ENCODE results near the gene CDC27. TPM values are rescaled to one million over a fixed set of nuclear protein-coding genes. Genes with fewer than 3 reads are reported as not detected.

CDC27 gene
- total and polyA plus RNA-seq, 2 donors (not counting 1 experiment from before 2014, with no cell fraction given), result 106 to 137 TPM

DNA sequence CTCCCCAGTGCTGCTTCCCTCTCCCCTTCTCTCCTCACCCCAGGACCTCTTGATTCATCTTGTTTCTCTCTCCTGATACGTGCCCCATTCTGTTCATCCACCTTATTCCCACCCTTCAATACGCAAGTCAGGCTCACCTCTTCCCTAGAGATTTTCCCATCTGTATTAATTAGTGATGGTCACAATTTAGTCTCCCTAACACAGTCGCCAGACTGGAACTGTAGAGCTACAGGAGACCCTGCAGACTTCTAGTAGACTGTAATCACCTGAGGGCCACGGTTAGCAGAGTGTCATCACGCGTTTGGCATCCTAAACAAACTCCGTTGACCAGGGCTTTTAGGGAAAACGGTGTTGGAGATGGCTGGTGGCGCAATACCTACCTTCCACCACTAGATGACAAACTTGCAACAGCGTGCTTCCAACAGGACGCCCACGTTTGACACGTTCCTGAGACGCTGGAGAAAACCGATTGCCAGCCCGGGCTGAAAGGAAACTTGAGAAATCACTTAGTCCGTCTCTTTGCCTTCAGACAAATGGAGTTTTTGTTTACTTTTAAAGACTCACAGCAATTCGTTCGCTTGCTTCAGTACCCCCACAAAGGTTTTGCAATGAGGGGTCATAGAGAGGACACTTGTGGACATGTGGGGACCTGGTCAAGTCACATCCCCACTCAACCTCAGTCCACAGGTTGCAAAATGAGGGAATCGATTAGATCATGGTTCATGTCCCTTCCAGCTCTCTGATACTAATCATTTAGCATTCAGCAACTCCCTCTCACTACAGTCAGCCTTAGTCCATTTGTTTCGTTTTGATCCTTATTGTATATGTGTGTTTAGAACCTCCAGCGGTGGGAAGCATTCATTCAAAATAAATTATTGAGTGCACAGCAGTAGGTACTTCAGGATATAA, 40.7 kb upstream of the CDC27 start:
- Histone ChIP-seq H2AFZ (ENCODE audit: low read length) (peak overlapping the region; percentile 71), H3K4me2 (ENCODE audit: extremely low read depth, insufficient read depth, low read length) (peak overlapping the region; percentile 80), H3K9ac (ENCODE audit: insufficient read depth, low read length) (no peak overlapping the region), H3K4me3 (replicated peaks in 1 of 4; ENCODE audit: control extremely low read depth in 1 of 4, insufficient read depth in 1 of 4, low read depth in 3 of 4, low read length in 4 of 4) (peak overlapping the region in 3 of 4 experiments; percentile 2 to 41 (median 36)), H3K27ac (ENCODE audit: insufficient read depth, low read length) (peak overlapping the region; percentile 55), H3K9me3 (ENCODE audit: control insufficient read depth, insufficient read depth, low read depth, low read length) (no peaks in the 10 kb centered on the region), H4K20me1 (ENCODE audit: control insufficient read depth, extremely low read depth, insufficient read depth, low read length) (no peaks in the 10 kb centered on the region), H3K79me2 (ENCODE audit: control insufficient read depth, insufficient read depth, low read length) (no peaks in the 10 kb centered on the region), H3K27me3 (ENCODE audit: control insufficient read depth, insufficient read depth, low read length) (no peaks in the 10 kb centered on the region), H3K36me3 (ENCODE audit: control insufficient read depth, insufficient read depth, low read length) (no peaks in the 10 kb centered on the region), H3K4me1 (ENCODE audit: control insufficient read depth, extremely low read depth, insufficient read depth, low read length) (peaks cover 7% of the 10 kb centered on the region)
- no peak for TF ChIP-seq EZH2 (IDR thresholded peaks at IDR 0.05; ENCODE audit: low read length, missing control alignments)
- TF ChIP-seq, protein P1, sequence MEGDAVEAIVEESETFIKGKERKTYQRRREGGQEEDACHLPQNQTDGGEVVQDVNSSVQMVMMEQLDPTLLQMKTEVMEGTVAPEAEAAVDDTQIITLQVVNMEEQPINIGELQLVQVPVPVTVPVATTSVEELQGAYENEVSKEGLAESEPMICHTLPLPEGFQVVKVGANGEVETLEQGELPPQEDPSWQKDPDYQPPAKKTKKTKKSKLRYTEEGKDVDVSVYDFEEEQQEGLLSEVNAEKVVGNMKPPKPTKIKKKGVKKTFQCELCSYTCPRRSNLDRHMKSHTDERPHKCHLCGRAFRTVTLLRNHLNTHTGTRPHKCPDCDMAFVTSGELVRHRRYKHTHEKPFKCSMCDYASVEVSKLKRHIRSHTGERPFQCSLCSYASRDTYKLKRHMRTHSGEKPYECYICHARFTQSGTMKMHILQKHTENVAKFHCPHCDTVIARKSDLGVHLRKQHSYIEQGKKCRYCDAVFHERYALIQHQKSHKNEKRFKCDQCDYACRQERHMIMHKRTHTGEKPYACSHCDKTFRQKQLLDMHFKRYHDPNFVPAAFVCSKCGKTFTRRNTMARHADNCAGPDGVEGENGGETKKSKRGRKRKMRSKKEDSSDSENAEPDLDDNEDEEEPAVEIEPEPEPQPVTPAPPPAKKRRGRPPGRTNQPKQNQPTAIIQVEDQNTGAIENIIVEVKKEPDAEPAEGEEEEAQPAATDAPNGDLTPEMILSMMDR (conservative IDR thresholded peaks at IDR 0.05 in 1 of 2, IDR thresholded peaks at IDR 0.05 in 1 of 2; ENCODE audit: low read depth in 1 of 2, low read length in 2 of 2), result peak; percentile 100
- peak; percentile 91 to 96 for DNase-seq (ENCODE audit: low read depth in 2 of 2)

DNA sequence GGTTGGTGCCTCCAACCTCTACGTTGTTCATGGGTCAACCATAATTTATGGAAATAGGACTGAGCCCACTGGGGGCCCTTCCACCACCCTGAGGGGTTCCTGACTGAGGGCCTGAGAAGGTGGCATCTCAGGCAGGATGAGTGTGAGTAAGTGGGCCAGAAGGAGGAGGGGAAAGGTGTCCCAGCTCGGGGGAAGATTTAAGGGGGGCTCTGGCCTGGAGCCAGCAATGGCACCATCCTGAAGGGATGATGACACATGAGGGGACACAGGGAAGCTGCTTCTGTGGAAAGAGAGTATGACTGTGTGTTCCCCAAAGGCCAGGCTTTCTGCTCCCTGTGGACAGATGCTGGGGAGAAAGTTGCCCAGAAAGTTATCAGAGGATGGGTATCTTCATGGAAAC, 38.8 kb upstream of the CDC27 start:
- Histone ChIP-seq H3K4me3 (replicated peaks in 1 of 4; ENCODE audit: control extremely low read depth in 1 of 4, insufficient read depth in 1 of 4, low read depth in 3 of 4, low read length in 4 of 4) (no peak overlapping the region), H3K4me1 (ENCODE audit: control insufficient read depth, extremely low read depth, insufficient read depth, low read length) (peaks cover 9% of the 10 kb centered on the region), H3K4me2 (ENCODE audit: extremely low read depth, insufficient read depth, low read length) (no peak overlapping the region), H2AFZ (ENCODE audit: low read length) (no peak overlapping the region), H3K9ac (ENCODE audit: insufficient read depth, low read length) (no peak overlapping the region), H4K20me1 (ENCODE audit: control insufficient read depth, extremely low read depth, insufficient read depth, low read length) (no peaks in the 10 kb centered on the region), H3K36me3 (ENCODE audit: control insufficient read depth, insufficient read depth, low read length) (no peaks in the 10 kb centered on the region), H3K27ac (ENCODE audit: insufficient read depth, low read length) (no peak overlapping the region), H3K79me2 (ENCODE audit: control insufficient read depth, insufficient read depth, low read length) (no peaks in the 10 kb centered on the region), H3K27me3 (ENCODE audit: control insufficient read depth, insufficient read depth, low read length) (no peaks in the 10 kb centered on the region), H3K9me3 (ENCODE audit: control insufficient read depth, insufficient read depth, low read depth, low read length) (no peaks in the 10 kb centered on the region)
- TF ChIP-seq EZH2 (IDR thresholded peaks at IDR 0.05; ENCODE audit: low read length, missing control alignments), result no peak
- TF ChIP-seq, protein P1 (conservative IDR thresholded peaks at IDR 0.05 in 1 of 2, IDR thresholded peaks at IDR 0.05 in 1 of 2; ENCODE audit: low read depth in 1 of 2, low read length in 2 of 2), result no peak
- no peak for DNase-seq (ENCODE audit: low read depth in 2 of 2)

DNA sequence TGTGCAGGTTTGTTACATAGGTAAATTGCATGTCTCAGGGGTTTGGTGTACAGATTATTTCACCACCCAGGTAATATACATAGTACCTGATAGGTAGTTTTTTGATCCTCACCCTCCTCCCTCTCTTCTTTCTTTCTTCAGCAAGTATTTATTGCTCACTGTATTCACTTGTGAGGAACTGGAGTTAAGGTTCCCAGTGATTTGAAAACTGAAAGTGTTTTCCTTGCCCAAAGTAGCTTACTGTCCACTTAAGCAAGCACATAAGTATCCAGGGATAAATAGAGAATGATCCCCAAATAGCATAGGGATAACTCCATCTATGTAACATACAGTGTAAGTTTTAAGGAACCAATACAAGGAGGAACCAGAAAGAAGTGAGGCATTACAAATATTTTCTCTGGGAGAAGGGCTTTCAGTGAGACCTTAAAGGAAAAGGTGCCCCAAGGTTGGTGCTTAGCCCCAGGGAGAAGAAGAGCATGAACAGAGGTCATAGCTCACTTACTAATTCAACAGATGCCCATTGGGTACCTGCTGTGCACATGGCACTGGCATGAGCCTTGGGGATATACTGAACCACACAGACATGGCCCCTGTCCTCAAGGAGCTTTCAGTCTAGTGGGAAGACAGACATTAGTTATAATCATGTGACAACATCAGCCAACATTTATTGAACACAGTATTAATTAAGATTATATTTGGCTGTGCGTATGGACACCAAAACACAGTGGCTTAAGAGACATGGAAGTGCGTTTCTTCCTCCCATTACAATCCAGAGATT, 37.0 kb upstream of the CDC27 start:
- peak overlapping the region; percentile 32 for H3K27ac ChIP-seq (ENCODE audit: insufficient read depth, low read length)
- no peaks in the 10 kb centered on the region for H4K20me1 ChIP-seq (ENCODE audit: control insufficient read depth, extremely low read depth, insufficient read depth, low read length)
- peak; percentile 20 to 55 for DNase-seq (ENCODE audit: low read depth in 2 of 2)
- no peak overlapping the region for H3K9ac ChIP-seq (ENCODE audit: insufficient read depth, low read length)
- H2AFZ ChIP-seq (ENCODE audit: low read length), result no peak overlapping the region
- H3K9me3 ChIP-seq (ENCODE audit: control insufficient read depth, insufficient read depth, low read depth, low read length), result no peaks in the 10 kb centered on the region
- no peaks in the 10 kb centered on the region for H3K79me2 ChIP-seq (ENCODE audit: control insufficient read depth, insufficient read depth, low read length)
- TF ChIP-seq, protein P1 (conservative IDR thresholded peaks at IDR 0.05 in 1 of 2, IDR thresholded peaks at IDR 0.05 in 1 of 2; ENCODE audit: low read depth in 1 of 2, low read length in 2 of 2), result no peak
- no peak for TF ChIP-seq EZH2 (IDR thresholded peaks at IDR 0.05; ENCODE audit: low read length, missing control alignments)
- H3K4me2 ChIP-seq (ENCODE audit: extremely low read depth, insufficient read depth, low read length), result no peak overlapping the region
- no peaks in the 10 kb centered on the region for H3K27me3 ChIP-seq (ENCODE audit: control insufficient read depth, insufficient read depth, low read length)
- H3K4me3 ChIP-seq (replicated peaks in 1 of 4; ENCODE audit: control extremely low read depth in 1 of 4, insufficient read depth in 1 of 4, low read depth in 3 of 4, low read length in 4 of 4), result no peak overlapping the region
- peaks cover 9% of the 10 kb centered on the region for H3K4me1 ChIP-seq (ENCODE audit: control insufficient read depth, extremely low read depth, insufficient read depth, low read length)
- H3K36me3 ChIP-seq (ENCODE audit: control insufficient read depth, insufficient read depth, low read length), result no peaks in the 10 kb centered on the region
